ENCODE measurements around the gene H19. TPM values are rescaled to one million over a fixed set of nuclear protein-coding genes. Genes with fewer than 3 reads are reported as not detected.

The H19 gene
- total RNA-seq, 1 donor from 2014 or later: 55.8 TPM

DNA sequence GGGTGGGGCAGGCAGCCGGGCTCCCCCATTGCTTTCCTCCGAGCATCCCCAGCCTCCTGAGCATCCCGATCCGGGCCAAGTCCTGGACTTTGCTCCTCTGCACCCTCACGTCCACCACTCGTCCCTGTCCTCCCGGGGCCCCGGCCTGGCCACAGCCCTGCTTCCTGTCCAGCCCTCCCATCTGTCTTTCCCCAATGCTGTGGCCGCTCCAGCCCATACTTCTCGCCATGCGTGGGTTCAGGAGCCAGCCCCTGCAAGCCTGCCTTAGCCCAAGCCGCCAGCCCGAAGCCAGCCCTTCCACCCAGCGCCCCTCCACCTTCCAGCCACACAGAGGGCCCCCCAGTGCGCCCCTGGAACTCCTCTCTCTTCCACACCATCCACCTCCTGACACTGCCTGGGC, 26.7 kb downstream of the H19 start:
- no peak overlapping the region for H3K4me3 ChIP-seq
- intact Hi-C loops (cut with DNase I): no loop called here
- TF ChIP-seq, protein P1, sequence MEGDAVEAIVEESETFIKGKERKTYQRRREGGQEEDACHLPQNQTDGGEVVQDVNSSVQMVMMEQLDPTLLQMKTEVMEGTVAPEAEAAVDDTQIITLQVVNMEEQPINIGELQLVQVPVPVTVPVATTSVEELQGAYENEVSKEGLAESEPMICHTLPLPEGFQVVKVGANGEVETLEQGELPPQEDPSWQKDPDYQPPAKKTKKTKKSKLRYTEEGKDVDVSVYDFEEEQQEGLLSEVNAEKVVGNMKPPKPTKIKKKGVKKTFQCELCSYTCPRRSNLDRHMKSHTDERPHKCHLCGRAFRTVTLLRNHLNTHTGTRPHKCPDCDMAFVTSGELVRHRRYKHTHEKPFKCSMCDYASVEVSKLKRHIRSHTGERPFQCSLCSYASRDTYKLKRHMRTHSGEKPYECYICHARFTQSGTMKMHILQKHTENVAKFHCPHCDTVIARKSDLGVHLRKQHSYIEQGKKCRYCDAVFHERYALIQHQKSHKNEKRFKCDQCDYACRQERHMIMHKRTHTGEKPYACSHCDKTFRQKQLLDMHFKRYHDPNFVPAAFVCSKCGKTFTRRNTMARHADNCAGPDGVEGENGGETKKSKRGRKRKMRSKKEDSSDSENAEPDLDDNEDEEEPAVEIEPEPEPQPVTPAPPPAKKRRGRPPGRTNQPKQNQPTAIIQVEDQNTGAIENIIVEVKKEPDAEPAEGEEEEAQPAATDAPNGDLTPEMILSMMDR (IDR thresholded peaks at IDR 0.05): no peak
- ATAC-seq: no peak
- DNase-seq: peak; percentile 36
- H3K27me3 ChIP-seq: no peaks in the 10 kb centered on the region
- H3K27ac ChIP-seq: no peak overlapping the region
- no peaks in the 10 kb centered on the region for H3K36me3 ChIP-seq
- H3K4me1 ChIP-seq: no peaks in the 10 kb centered on the region
- no peaks in the 10 kb centered on the region for H3K9me3 ChIP-seq

DNA sequence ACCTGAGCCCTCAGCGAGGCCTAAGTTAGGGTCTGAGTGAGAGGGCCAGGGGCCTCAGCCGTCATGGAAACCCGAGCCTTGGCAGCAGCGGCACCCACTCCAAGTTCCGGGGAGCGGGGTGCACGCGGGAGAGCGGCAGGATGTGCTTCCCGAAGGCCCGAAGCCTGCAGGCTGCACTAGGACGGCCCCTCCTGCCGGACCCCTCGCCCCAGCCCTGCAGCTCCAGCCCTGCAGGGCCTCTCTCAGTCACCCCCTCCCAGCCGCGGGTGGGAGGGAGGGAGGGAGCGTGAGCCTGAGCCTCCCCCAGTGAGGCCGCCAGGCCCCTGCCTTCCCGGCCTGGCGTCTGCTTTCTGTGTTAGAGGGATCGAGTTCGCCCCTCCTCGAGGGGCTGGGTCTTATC, 27.9 kb downstream of the H19 start:
- Histone ChIP-seq H3K4me1 (no peaks in the 10 kb centered on the region), H3K9me3 (no peaks in the 10 kb centered on the region), H3K36me3 (no peaks in the 10 kb centered on the region), H3K27ac (no peak overlapping the region), H3K4me3 (no peak overlapping the region), H3K27me3 (no peaks in the 10 kb centered on the region)
- intact Hi-C loops (cut with DNase I): no loop called here
- DNase-seq (no peak), ATAC-seq (no peak)
- TF ChIP-seq, protein P1 (IDR thresholded peaks at IDR 0.05): no peak

DNA sequence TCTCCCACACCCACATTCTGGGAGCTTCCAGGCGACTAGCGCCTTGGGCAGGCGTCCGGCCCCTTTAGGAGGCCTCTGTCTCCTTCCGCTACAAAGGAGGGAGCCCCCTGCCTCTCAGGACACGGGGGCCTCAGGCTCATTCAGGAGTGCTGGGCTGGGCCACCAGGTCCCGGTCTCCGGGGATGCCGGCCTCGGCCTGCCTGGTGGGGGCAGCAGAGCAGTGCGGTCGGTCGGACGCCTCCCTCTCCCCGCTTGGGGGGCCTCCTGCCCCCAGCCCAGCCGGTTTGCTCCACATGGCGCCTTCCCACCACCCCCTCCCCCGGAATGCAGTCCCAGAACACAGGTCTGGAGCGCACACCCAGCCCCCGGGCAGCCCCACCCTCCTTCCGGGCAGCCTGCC, 28.6 kb downstream of the H19 start:
- DNase-seq (no peak), ATAC-seq (peak; percentile 30)
- Histone ChIP-seq H3K4me1 (no peaks in the 10 kb centered on the region), H3K9me3 (no peaks in the 10 kb centered on the region), H3K4me3 (no peak overlapping the region), H3K36me3 (no peaks in the 10 kb centered on the region), H3K27ac (no peak overlapping the region), H3K27me3 (no peaks in the 10 kb centered on the region)
- intact Hi-C loops (cut with DNase I): no loop called here
- TF ChIP-seq, protein P1 (IDR thresholded peaks at IDR 0.05): no peak

DNA sequence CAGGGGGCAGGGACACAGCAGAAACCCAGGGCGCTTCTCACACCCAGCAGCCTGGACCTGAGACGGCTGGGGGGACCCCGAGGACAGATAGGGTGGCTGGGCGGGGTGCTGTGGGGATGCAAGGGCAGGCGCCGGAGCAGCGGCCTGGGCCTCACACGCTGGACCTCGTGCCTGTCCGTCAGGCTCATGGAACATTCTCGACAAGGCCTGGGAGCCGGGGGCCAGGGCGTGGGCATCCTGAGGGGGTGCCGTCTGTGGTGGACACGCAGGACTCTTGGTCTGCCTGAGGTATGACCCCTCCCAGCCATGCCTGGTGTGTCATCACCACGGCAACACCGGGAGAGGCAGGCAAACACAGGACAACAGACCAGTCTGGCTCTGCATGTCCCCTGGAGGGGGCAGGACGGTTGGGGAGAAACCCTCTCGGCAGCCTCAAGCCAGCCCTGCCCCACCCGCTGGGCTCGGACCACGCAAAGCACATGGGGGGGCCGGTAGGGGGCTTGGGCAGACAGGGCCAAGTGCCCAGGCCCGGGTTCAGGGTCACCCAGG, 29.1 kb downstream of the H19 start:
- DNase-seq (no peak), ATAC-seq (peak; percentile 46)

DNA sequence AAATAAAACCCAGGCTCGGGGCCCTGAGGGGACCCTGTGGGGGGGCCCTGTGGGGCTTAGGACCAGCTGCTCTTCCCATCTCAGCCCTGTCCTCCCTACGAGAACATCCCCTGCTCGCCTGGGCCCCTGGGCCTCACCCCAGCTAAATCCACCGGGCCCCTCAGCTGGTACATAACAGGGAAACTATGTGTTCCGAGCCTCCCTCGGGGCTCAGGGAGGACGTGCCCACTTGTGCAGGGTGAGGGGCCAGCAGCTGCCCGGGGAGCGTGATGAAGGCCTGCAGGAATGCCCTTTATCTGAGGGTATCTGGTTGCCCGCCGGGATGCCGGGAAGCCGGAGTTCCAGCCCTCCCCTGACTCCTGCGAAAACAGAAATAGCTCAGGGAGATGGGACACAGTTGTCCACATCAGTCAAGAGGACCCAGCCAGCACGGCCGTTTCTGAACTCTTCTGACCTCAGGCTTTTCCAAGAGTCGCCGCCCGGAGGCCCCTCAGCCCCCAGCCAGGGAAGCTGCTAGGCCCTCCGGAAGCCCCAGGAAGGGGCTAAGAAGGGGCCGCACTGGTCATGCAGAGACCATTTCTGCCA, 29.9 kb downstream of the H19 start:
- Histone ChIP-seq H3K4me3 (no peak overlapping the region), H3K9me3 (no peaks in the 10 kb centered on the region), H3K27ac (no peak overlapping the region), H3K27me3 (no peaks in the 10 kb centered on the region), H3K4me1 (no peaks in the 10 kb centered on the region), H3K36me3 (no peaks in the 10 kb centered on the region)
- ATAC-seq (no peak), DNase-seq (no peak)
- TF ChIP-seq, protein P1 (IDR thresholded peaks at IDR 0.05): no peak
- intact Hi-C loops (cut with DNase I): no loop called here

More for the DNA sequence above, 29.1 kb downstream of the H19 start:
- Histone ChIP-seq H3K27me3 (no peaks in the 10 kb centered on the region), H3K4me1 (no peaks in the 10 kb centered on the region), H3K36me3 (no peaks in the 10 kb centered on the region), H3K9me3 (no peaks in the 10 kb centered on the region), H3K4me3 (no peak overlapping the region), H3K27ac (no peak overlapping the region)
- intact Hi-C loops (cut with DNase I): no loop called here
- TF ChIP-seq, protein P1 (IDR thresholded peaks at IDR 0.05): no peak

Data from upper lobe of right lung (tissue), 1 donor.